Fibroblast of lung (primary cell): ENCODE measurements around the gene PPIL4.

Experiments used
- EZH2 ChIP-seq: IDR thresholded peaks from 2 replicates; pipeline ENCODE4 v1.5.1; 2012; ENCODE audit warnings: low read length, control low read depth, mild to moderate bottlenecking; ENCODE audit errors: missing control alignments
- TF ChIP-seq, protein P1 (sequence below), 2 donors: IDR thresholded peaks in 1 of 2; conservative IDR thresholded peaks in 1 of 2; 1 replicate in 1 of 2; 2 replicates in 1 of 2; pipeline ENCODE4 v1.5.1; 2011 to 2012; ENCODE audit warnings: low read length in 2 of 2, control low read depth in 1 of 2, inconsistent platforms in 1 of 2, low read depth in 1 of 2, mild to moderate bottlenecking in 1 of 2

DNA sequence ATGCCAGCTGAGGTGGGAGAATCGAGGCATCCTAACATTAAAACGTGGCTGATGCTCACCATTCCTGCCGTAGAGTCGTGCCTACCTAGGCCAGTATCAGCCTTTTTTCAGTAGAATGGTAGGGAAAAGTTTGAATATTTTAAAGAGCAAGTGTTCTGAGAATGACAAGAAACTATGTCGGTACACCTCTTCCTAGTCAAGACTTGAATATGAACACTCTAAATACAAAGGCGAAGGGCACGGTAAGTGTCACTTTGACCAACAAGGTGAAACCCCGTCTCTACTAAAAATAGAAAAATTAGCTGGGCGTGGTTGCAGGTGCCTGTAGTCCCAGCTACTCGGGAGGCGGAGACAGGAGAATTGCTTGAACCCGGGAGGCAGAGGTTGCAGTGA is 21.3 kb upstream of the PPIL4 start:
- TF ChIP-seq, protein P1, sequence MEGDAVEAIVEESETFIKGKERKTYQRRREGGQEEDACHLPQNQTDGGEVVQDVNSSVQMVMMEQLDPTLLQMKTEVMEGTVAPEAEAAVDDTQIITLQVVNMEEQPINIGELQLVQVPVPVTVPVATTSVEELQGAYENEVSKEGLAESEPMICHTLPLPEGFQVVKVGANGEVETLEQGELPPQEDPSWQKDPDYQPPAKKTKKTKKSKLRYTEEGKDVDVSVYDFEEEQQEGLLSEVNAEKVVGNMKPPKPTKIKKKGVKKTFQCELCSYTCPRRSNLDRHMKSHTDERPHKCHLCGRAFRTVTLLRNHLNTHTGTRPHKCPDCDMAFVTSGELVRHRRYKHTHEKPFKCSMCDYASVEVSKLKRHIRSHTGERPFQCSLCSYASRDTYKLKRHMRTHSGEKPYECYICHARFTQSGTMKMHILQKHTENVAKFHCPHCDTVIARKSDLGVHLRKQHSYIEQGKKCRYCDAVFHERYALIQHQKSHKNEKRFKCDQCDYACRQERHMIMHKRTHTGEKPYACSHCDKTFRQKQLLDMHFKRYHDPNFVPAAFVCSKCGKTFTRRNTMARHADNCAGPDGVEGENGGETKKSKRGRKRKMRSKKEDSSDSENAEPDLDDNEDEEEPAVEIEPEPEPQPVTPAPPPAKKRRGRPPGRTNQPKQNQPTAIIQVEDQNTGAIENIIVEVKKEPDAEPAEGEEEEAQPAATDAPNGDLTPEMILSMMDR (conservative IDR thresholded peaks at IDR 0.05 in 1 of 2, IDR thresholded peaks at IDR 0.05 in 1 of 2; ENCODE audit: low read depth in 1 of 2, low read length in 2 of 2) = no peak
- no peak for TF ChIP-seq EZH2
